Brain microvascular endothelial cell (primary cell): ENCODE measurements around the gene KRT20.

Experiments
- DNase-seq: peaks from one replicate; pipeline ENCODE4 v3.0.0-alpha.2; 2020
- H3K27ac ChIP-seq: fragments of 250-450 bp; sonication (Bioruptor Pico); 2 replicates; pipeline ENCODE4 v1.5.1; 2020; ENCODE audit warnings: mild to moderate bottlenecking, moderate library complexity
- H3K27me3 ChIP-seq: fragments of 250-450 bp; sonication (Bioruptor Pico); replicated peaks from 2 replicates; pipeline ENCODE4 v1.5.1; 2020; ENCODE audit warnings: mild to moderate bottlenecking
- H3K36me3 ChIP-seq: fragments of 250-450 bp; sonication (Bioruptor Pico); replicated peaks from 2 replicates; pipeline ENCODE4 v1.5.1; 2020; ENCODE audit warnings: mild to moderate bottlenecking
- H3K4me3 ChIP-seq: 2 replicates; pipeline ENCODE4 v1.5.1; 2011; ENCODE audit warnings: low read depth, mild to moderate bottlenecking, control low read depth, low read length, moderate library complexity
- in situ Hi-C: cut with HindIII; loops from 2 replicates; pipeline ENCODE4 v1.10.0; 2017; ENCODE audit warnings: low sequenced_read_pairs, low pct_ligation_motif_present
- TF ChIP-seq, protein P1 (sequence below): IDR thresholded peaks from 2 replicates; pipeline ENCODE4 v1.5.1; 2011; ENCODE audit warnings: low read depth, mild to moderate bottlenecking, moderate library complexity, low read length, control low read depth, inconsistent platforms; ENCODE audit errors: missing control alignments

Gene KRT20

DNA sequence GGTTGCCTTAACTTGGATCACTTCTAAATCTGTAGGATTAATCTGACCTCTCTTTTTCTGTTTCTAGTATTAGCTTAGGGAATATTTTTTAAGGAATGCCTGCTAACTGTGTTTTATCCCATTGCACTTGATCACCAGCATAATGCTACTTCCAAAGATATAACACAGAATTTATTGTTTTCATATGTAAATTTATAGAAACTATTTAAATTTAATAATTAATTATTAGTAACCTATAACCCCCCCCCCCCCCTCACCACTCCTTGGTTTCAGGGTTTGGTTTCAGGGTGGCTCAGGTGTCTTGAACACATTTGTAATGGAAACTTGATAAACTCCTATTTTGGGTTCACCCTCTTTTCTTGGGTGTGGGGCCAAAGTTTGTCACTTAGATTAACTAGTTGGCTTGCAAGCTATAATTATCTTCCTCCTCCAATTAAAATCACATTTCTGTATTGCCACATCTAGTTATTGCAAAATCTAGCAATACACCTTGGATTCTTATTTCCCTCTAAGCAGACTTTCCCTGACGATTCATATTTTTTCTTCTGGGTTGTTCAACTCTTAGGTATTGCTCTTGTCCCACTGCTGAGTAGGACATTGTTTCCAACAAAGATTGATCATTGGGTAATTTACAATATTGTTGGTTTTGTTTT lies 36.3 kb downstream of the KRT20 start:
- Histone ChIP-seq H3K27me3 (no peaks in the 10 kb centered on the region), H3K4me3 (no peak overlapping the region), H3K27ac (no peak overlapping the region), H3K36me3 (no peaks in the 10 kb centered on the region)
- TF ChIP-seq, protein P1, sequence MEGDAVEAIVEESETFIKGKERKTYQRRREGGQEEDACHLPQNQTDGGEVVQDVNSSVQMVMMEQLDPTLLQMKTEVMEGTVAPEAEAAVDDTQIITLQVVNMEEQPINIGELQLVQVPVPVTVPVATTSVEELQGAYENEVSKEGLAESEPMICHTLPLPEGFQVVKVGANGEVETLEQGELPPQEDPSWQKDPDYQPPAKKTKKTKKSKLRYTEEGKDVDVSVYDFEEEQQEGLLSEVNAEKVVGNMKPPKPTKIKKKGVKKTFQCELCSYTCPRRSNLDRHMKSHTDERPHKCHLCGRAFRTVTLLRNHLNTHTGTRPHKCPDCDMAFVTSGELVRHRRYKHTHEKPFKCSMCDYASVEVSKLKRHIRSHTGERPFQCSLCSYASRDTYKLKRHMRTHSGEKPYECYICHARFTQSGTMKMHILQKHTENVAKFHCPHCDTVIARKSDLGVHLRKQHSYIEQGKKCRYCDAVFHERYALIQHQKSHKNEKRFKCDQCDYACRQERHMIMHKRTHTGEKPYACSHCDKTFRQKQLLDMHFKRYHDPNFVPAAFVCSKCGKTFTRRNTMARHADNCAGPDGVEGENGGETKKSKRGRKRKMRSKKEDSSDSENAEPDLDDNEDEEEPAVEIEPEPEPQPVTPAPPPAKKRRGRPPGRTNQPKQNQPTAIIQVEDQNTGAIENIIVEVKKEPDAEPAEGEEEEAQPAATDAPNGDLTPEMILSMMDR, result no peak
- in situ Hi-C loops, result no loop called here
- DNase-seq, result no peak

DNA sequence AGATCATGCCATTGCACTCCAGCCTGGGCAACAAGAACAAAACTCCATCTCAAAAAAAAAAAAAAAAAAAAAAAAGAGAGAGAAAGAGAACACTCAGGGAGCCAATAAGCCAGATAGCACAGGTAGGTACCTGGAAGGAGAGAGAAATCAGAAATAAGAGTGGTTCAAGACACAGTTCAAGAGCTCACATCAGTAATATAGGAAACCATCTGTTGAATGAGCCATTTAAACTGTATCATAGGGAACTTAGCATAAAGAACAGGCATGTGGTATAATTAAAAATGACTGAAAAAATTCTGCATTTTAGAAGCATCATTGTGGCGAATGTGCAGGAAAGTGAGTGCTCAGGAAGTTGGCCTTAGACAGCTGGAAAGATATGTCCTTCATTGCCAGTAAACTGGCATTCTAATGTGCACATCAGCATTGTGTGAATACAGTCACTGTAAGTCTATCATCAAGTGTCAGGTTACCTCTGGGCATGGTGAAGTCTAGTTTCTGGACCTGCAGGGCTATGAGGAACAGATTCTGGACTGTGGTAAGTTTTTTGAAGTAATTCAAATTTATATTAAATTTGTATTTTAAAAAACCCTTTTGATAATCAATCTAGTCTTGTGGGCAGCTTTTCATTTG lies 38.4 kb downstream of the KRT20 start:
- Histone ChIP-seq H3K36me3 (no peaks in the 10 kb centered on the region), H3K4me3 (no peak overlapping the region), H3K27me3 (no peaks in the 10 kb centered on the region), H3K27ac (no peak overlapping the region)
- TF ChIP-seq, protein P1, result no peak
- DNase-seq, result no peak
- in situ Hi-C loops, result no loop called here

DNA sequence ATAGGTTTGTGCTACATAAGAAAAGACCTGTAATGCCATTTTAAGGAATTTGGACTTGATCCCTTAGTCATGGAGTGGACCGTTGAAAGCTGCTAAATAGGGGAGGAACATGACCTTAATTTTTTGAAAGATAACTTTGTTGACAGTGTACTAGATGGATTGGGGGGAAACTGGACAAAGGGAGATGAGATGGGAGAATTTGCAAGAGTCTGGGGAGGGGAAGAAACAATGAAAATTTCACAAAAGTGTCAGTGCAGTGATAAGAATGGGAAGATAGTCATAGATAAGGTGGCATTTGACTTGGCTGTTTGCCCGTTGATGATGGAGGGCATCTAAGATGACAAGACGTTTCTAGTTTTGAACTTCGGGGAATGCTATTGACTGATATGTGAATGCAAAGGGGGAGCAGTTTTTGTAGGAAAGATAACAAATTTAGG lies 40.4 kb downstream of the KRT20 start:
- Histone ChIP-seq H3K27ac (no peak overlapping the region), H3K4me3 (no peak overlapping the region), H3K36me3 (no peaks in the 10 kb centered on the region), H3K27me3 (no peaks in the 10 kb centered on the region)
- TF ChIP-seq, protein P1, result no peak
- DNase-seq, result no peak
- in situ Hi-C loops, result no loop called here

GRCh38 chr17:40843242-40843641 lies 41.8 kb downstream of the KRT20 start:
- DNase-seq, result no peak
- in situ Hi-C loops, result no loop called here
- H3K4me3 ChIP-seq, result no peak overlapping the region
- no peaks in the 10 kb centered on the region for H3K36me3 ChIP-seq
- TF ChIP-seq, protein P1, result no peak
- no peaks in the 10 kb centered on the region for H3K27me3 ChIP-seq
- no peak overlapping the region for H3K27ac ChIP-seq

- no peaks in the 10 kb centered on the region for H3K27me3 ChIP-seq
- no peak overlapping the region for H3K27ac ChIP-seq
- DNase-seq, result no peak
- no peaks in the 10 kb centered on the region for H3K36me3 ChIP-seq
- H3K4me3 ChIP-seq, result no peak overlapping the region
- in situ Hi-C loops, result no loop called here
- TF ChIP-seq, protein P1, result no peak
Observed at GRCh38 chr17:40841246-40841645, 43.8 kb downstream of the KRT20 start.
